ENCODE results near the gene GTPBP3. TPM values are rescaled to one million over a fixed set of nuclear protein-coding genes. Genes with fewer than 3 reads are reported as not detected.

GTPBP3 gene
- total and polyA plus RNA-seq, 5 donors: 7.9 to 11.3 (median 9.9) TPM

GRCh38 chr19:17300992-17301619 is 36.2 kb upstream of the GTPBP3 start:
- Histone ChIP-seq H3K4me1 (ENCODE audit: control insufficient read depth, insufficient read depth, low read length) (no peaks in the 10 kb centered on the region), H3K27me3 (ENCODE audit: control insufficient read depth, insufficient read depth) (no peaks in the 10 kb centered on the region), H3K27ac (ENCODE audit: low read length) (no peak overlapping the region), H3K4me3 (ENCODE audit: low read length) (no peak overlapping the region), H3K9me3 (ENCODE audit: control insufficient read depth, low read length) (no peaks in the 10 kb centered on the region)
- 93% methylated on average over 51 of the region's 51 CpGs for WGBS
- no peak for ATAC-seq
- intact Hi-C loops (cut with DNase I): no loop called here
- peak in 1 of 3 donors; percentile 57 for DNase-seq

GRCh38 chr19:17302391-17303166 is 34.8 kb upstream of the GTPBP3 start:
- WGBS: 12% methylated on average over 29 of the region's 29 CpGs
- Histone ChIP-seq H3K4me1 (ENCODE audit: control insufficient read depth, insufficient read depth, low read length) (no peaks in the 10 kb centered on the region), H3K27ac (ENCODE audit: low read length) (no peak overlapping the region), H3K9me3 (ENCODE audit: control insufficient read depth, low read length) (no peaks in the 10 kb centered on the region), H3K4me3 (ENCODE audit: low read length) (peak overlapping the region; percentile 87), H3K27me3 (ENCODE audit: control insufficient read depth, insufficient read depth) (no peaks in the 10 kb centered on the region)
- peak in 2 of 3 donors; percentile 73 to 80 for DNase-seq
- ATAC-seq: peak in 1 of 2 donors; percentile 1
- intact Hi-C loops (cut with DNase I): no loop called here

GRCh38 chr19:17303167-17303939 is 34.0 kb upstream of the GTPBP3 start, which contains the start of gene ABHD8:
TSS of gene ABHD8 (minus strand) at chr19:17303425. CDS start at chr19:17301616, 1,809 bp downstream.
- WGBS: under 1% methylated on average over 52 of the region's 52 CpGs
- Histone ChIP-seq H3K4me3 (ENCODE audit: low read length) (peak within 1 kb of the TSS; percentile 87), H3K9me3 (ENCODE audit: control insufficient read depth, low read length) (no peaks in the 10 kb centered on the region), H3K27me3 (ENCODE audit: control insufficient read depth, insufficient read depth) (no peaks in the 10 kb centered on the region), H3K27ac (ENCODE audit: low read length) (peak within 1 kb of the TSS; percentile 31), H3K4me1 (ENCODE audit: control insufficient read depth, insufficient read depth, low read length) (no peaks in the 10 kb centered on the region)
- intact Hi-C loops (cut with DNase I): no loop called here
- DNase-seq (peak; percentile 97 to 99 (median 98)), ATAC-seq (peak; percentile 88 to 91)

- DNase-seq (no peak), ATAC-seq (no peak)
- Histone ChIP-seq H3K27ac (ENCODE audit: low read length) (peak overlapping the region; percentile 31), H3K4me3 (ENCODE audit: low read length) (no peak overlapping the region), H3K4me1 (ENCODE audit: control insufficient read depth, insufficient read depth, low read length) (no peaks in the 10 kb centered on the region), H3K9me3 (ENCODE audit: control insufficient read depth, low read length) (no peaks in the 10 kb centered on the region), H3K27me3 (ENCODE audit: control insufficient read depth, insufficient read depth) (no peaks in the 10 kb centered on the region)
- 51% methylated on average over 12 of the region's 12 CpGs for WGBS
- intact Hi-C loops (cut with DNase I): no loop called here
Observed at GRCh38 chr19:17303940-17304267, 33.4 kb upstream of the GTPBP3 start.

- no peaks in the 10 kb centered on the region for H3K9me3 ChIP-seq (ENCODE audit: control insufficient read depth, low read length)
- H3K27ac ChIP-seq (ENCODE audit: low read length): peak overlapping the region; percentile 38
- H3K27me3 ChIP-seq (ENCODE audit: control insufficient read depth, insufficient read depth): no peaks in the 10 kb centered on the region
- ATAC-seq (no peak), DNase-seq (no peak)
- H3K4me3 ChIP-seq (ENCODE audit: low read length): no peak overlapping the region
- WGBS: 56% methylated on average over 12 of the region's 12 CpGs
- H3K4me1 ChIP-seq (ENCODE audit: control insufficient read depth, insufficient read depth, low read length): no peaks in the 10 kb centered on the region
- intact Hi-C loops (cut with DNase I): no loop called here
Observed at GRCh38 chr19:17304386-17305215, 32.8 kb upstream of the GTPBP3 start.

GRCh38 chr19:17305216-17305516 is 32.2 kb upstream of the GTPBP3 start:
- H3K4me3 ChIP-seq (ENCODE audit: low read length): no peak overlapping the region
- ATAC-seq (no peak), DNase-seq (no peak)
- H3K27ac ChIP-seq (ENCODE audit: low read length): peak overlapping the region; percentile 38
- intact Hi-C loops (cut with DNase I): no loop called here
- H3K4me1 ChIP-seq (ENCODE audit: control insufficient read depth, insufficient read depth, low read length): no peaks in the 10 kb centered on the region
- H3K9me3 ChIP-seq (ENCODE audit: control insufficient read depth, low read length): no peaks in the 10 kb centered on the region
- no peaks in the 10 kb centered on the region for H3K27me3 ChIP-seq (ENCODE audit: control insufficient read depth, insufficient read depth)
- WGBS: 1% methylated on average over 7 of the region's 7 CpGs

- H3K27ac ChIP-seq (ENCODE audit: low read length): peak within 1 kb of the TSS; percentile 86
- peak within 1 kb of the TSS; percentile 44 for H3K4me3 ChIP-seq (ENCODE audit: low read length)
- H3K4me1 ChIP-seq (ENCODE audit: control insufficient read depth, insufficient read depth, low read length): no peaks in the 10 kb centered on the region
- under 1% methylated on average over 55 of the region's 55 CpGs for WGBS
- H3K27me3 ChIP-seq (ENCODE audit: control insufficient read depth, insufficient read depth): no peaks in the 10 kb centered on the region
- no peaks in the 10 kb centered on the region for H3K9me3 ChIP-seq (ENCODE audit: control insufficient read depth, low read length)
- peak; percentile 94 to 98 (median 97) for DNase-seq
- ATAC-seq: peak; percentile 71
- intact Hi-C loops (cut with DNase I): no loop called here
Observed at GRCh38 chr19:17305517-17306284, 31.7 kb upstream of the GTPBP3 start, which contains the start of gene MRPL34. TSS of gene MRPL34 (plus strand) at chr19:17305872. CDS start at chr19:17305893, 21 bp downstream.

- no peaks in the 10 kb centered on the region for H3K4me1 ChIP-seq (ENCODE audit: control insufficient read depth, insufficient read depth, low read length)
Observed at GRCh38 chr19:17306285-17306714, 31.1 kb upstream of the GTPBP3 start.

GRCh38 chr19:17307876-17308377 is 29.4 kb upstream of the GTPBP3 start:
- Histone ChIP-seq H3K27me3 (ENCODE audit: control insufficient read depth, insufficient read depth) (no peaks in the 10 kb centered on the region), H3K27ac (ENCODE audit: low read length) (no peak overlapping the region), H3K4me3 (ENCODE audit: low read length) (no peak overlapping the region), H3K9me3 (ENCODE audit: control insufficient read depth, low read length) (no peaks in the 10 kb centered on the region), H3K4me1 (ENCODE audit: control insufficient read depth, insufficient read depth, low read length) (no peaks in the 10 kb centered on the region)
- DNase-seq (no peak), ATAC-seq (no peak)
- intact Hi-C loops (cut with DNase I): no loop called here
- 87% methylated on average over 8 of the region's 8 CpGs for WGBS

More at GRCh38 chr19:17306285-17306714, 31.1 kb upstream of the GTPBP3 start:
- peak overlapping the region; percentile 86 for H3K27ac ChIP-seq (ENCODE audit: low read length)
- peak overlapping the region; percentile 44 for H3K4me3 ChIP-seq (ENCODE audit: low read length)
- intact Hi-C loops (cut with DNase I): no loop called here
- H3K27me3 ChIP-seq (ENCODE audit: control insufficient read depth, insufficient read depth): no peaks in the 10 kb centered on the region
- ATAC-seq (no peak), DNase-seq (no peak)
- 10% methylated on average over 28 of the region's 28 CpGs for WGBS
- no peaks in the 10 kb centered on the region for H3K9me3 ChIP-seq (ENCODE audit: control insufficient read depth, low read length)
